GM12878 (cell line): ENCODE data around the gene EMX1. TPM values are rescaled to one million over a fixed set of nuclear protein-coding genes. Genes with fewer than 3 reads are reported as not detected.

Experiments used
- ASH2L ChIP-seq: fragments of 300-600, 200-600 bp; sonication (generic); IDR thresholded peaks from 2 replicates; pipeline ENCODE4 v1.6.1; 2017; ENCODE audit warnings: low read depth, mild to moderate bottlenecking, borderline replicate concordance
- ATF7 ChIP-seq: fragments of 450-650 bp; IDR thresholded peaks from 2 replicates; pipeline ENCODE4 v1.6.1; 2016; ENCODE audit warnings: low read depth, mild to moderate bottlenecking
- BRCA1 ChIP-seq: IDR thresholded peaks from 2 replicates; pipeline ENCODE4 v1.6.1; 2011; ENCODE audit warnings: low read depth, low read length, improper control_type of control experiment
- CBFB ChIP-seq: IDR thresholded peaks from 2 replicates; pipeline ENCODE4 v1.6.1; 2016; ENCODE audit warnings: antibody characterized with exemption, low read depth
- CHD1 ChIP-seq: IDR thresholded peaks from 2 replicates; pipeline ENCODE4 v1.6.1; 2012; ENCODE audit warnings: low read depth, low read length, improper control_type of control experiment
- CREB1 ChIP-seq: IDR thresholded peaks from 2 replicates; pipeline ENCODE4 v1.6.1; 2012; ENCODE audit warnings: low read depth, mild to moderate bottlenecking, inconsistent platforms
- DPF2 ChIP-seq: fragments of 450-650 bp; IDR thresholded peaks from 2 replicates; pipeline ENCODE4 v1.6.1; 2017; ENCODE audit warnings: mild to moderate bottlenecking
- ESRRA ChIP-seq: IDR thresholded peaks from 2 replicates; pipeline ENCODE4 v1.6.1; 2012; ENCODE audit warnings: mild to moderate bottlenecking, low read length, improper control_type of control experiment
- HDAC2 ChIP-seq: fragments of 200-600 bp; sonication (generic); IDR thresholded peaks from 2 replicates; pipeline ENCODE4 v1.6.1; 2017
- HDGF ChIP-seq: fragments of 450-650 bp; IDR thresholded peaks from 2 replicates; pipeline ENCODE4 v1.6.1; 2016; ENCODE audit warnings: antibody characterized with exemption
- KAT2A ChIP-seq: conservative IDR thresholded peaks from 2 replicates; pipeline ENCODE4 v1.6.1; 2011; ENCODE audit warnings: low read depth, low read length; ENCODE audit not compliant: control insufficient read depth
- MEF2B ChIP-seq: fragments of 450-650 bp; IDR thresholded peaks from 2 replicates; pipeline ENCODE4 v1.6.1; 2018; ENCODE audit warnings: mild to moderate bottlenecking, moderate library complexity; ENCODE audit not compliant: partially characterized antibody, poor library complexity, severe bottlenecking
- MXI1 ChIP-seq: fragments of 150-350 bp; IDR thresholded peaks from 2 replicates; pipeline ENCODE4 v1.6.1; 2011; ENCODE audit warnings: low read depth, mild to moderate bottlenecking, inconsistent platforms, low read length, improper control_type of control experiment
- PAX5 ChIP-seq: IDR thresholded peaks from 2 replicates; pipeline ENCODE4 v1.6.1; 2011; ENCODE audit warnings: low read depth, low read length, borderline replicate concordance
- PML ChIP-seq: IDR thresholded peaks from 2 replicates; pipeline ENCODE4 v1.6.1; 2012; ENCODE audit warnings: low read length, inconsistent platforms
- SMARCA5 ChIP-seq: fragments of 450-650 bp; IDR thresholded peaks from 2 replicates; pipeline ENCODE4 v1.6.1; 2017; ENCODE audit warnings: mild to moderate bottlenecking
- SMC3 ChIP-seq: IDR thresholded peaks from 2 replicates; pipeline ENCODE4 v1.6.1; 2011; ENCODE audit warnings: low read length, improper control_type of control experiment, borderline replicate concordance
- SREBF1 ChIP-seq: IDR thresholded peaks from 2 replicates; pipeline ENCODE4 v1.6.1; 2012; ENCODE audit warnings: mild to moderate bottlenecking, low read length
- ZNF217 ChIP-seq: fragments of 450-650 bp; IDR thresholded peaks from 2 replicates; pipeline ENCODE4 v1.6.1; 2017; ENCODE audit warnings: antibody characterized with exemption, mild to moderate bottlenecking
- polyA plus RNA-seq, 11 experiments: library from polyadenylated mRNA; depleted of rRNA in 4 of 11; unstranded in 6 of 11; stranded (reverse) in 5 of 11; fragments of >200 nt; fragmentation: Nextera tagmentation in 4 of 11; fragmentation: Illumina TruSeq in 1 of 11; extraction: Ambion mirVana in 4 of 11; extraction: Trizol in 1 of 11; gene quantifications; 1 replicate in 1 of 11; 2 replicates in 10 of 11; pipeline versions ENCODE4 v1.2.1 to v1.2.3, GENCODE V29; 2011 to 2016; ENCODE audit warnings: inconsistent platforms in 2 of 11, missing spikeins in 2 of 11, low read depth in 1 of 11
- total RNA-seq, 4 experiments: library from RNA; depleted of rRNA in 3 of 4; stranded (reverse); fragments of >200 nt in 3 of 4; fragmentation: Illumina TruSeq in 1 of 4; extraction: Trizol in 1 of 4; gene quantifications; 2 replicates each; pipeline versions ENCODE4 v1.2.1 to v1.2.3, GENCODE V29; 2013 to 2021
- TF ChIP-seq, protein P1 (sequence below): fragments of 450-650 bp; IDR thresholded peaks from 2 replicates; pipeline ENCODE4 v1.6.1; 2016; ENCODE audit warnings: mild to moderate bottlenecking
- TF ChIP-seq, protein P2 (sequence below): IDR thresholded peaks from 2 replicates; pipeline ENCODE4 v1.6.1; 2011; ENCODE audit warnings: mild to moderate bottlenecking, low read depth, low read length, moderate library complexity; ENCODE audit not compliant: insufficient replicate concordance
- TF ChIP-seq, protein P3 (sequence below): fragments of 450-650 bp; IDR thresholded peaks from 2 replicates; pipeline ENCODE4 v1.6.1; 2017; ENCODE audit warnings: mild to moderate bottlenecking, moderate library complexity
- TF ChIP-seq, protein P4 (sequence below): fragments of 450-650 bp; IDR thresholded peaks from 2 replicates; pipeline ENCODE4 v1.6.1; 2018; ENCODE audit warnings: borderline replicate concordance, mild to moderate bottlenecking; ENCODE audit not compliant: partially characterized antibody

Gene EMX1
- total and polyA plus RNA-seq, 10 of the 15 experiments (the other 5 are each of a cell fraction or from before 2014, with no cell fraction given) = 0.07 to 5.1 (median 1.2) TPM; not detected in 1

DNA sequence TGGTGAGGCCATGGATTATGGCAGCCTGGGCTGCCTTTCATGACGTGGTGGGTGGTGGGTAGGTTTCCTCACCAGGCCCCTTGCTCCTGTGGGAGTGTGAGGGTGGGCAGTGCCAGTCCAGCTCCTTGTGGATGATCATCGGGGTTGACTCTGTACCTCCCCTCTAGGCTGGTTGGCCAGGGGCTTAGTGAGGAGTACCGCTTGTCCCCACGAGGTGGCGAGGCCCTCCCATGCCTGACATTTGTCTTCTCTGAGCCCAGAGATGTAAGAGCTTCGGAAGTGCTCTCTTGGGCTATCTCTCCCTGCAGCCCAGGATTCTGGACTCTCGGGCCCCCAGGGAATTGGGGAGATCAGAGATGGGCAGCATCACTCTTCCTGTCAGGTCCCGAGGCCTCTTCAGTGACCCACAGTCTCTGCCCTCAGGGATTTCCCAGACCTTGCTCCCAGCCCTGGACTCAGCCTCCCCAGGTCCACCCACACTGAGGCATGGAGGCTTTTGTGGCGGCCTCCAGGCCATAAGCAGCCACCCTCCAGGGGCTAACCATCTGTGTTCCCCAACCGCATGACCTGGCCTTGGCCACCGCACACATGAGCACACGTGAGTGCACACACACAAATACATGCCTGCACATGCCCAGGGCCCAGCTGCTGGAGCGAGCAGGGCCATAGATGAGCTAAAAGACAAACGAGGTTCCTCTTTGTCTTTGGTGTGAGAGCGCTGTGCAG is 23.6 kb upstream of the EMX1 start (continued):
- TF ChIP-seq, protein P1, sequence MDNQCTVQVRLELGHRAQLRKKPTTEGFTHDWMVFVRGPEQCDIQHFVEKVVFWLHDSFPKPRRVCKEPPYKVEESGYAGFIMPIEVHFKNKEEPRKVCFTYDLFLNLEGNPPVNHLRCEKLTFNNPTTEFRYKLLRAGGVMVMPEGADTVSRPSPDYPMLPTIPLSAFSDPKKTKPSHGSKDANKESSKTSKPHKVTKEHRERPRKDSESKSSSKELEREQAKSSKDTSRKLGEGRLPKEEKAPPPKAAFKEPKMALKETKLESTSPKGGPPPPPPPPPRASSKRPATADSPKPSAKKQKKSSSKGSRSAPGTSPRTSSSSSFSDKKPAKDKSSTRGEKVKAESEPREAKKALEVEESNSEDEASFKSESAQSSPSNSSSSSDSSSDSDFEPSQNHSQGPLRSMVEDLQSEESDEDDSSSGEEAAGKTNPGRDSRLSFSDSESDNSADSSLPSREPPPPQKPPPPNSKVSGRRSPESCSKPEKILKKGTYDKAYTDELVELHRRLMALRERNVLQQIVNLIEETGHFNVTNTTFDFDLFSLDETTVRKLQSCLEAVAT = peak; percentile 63; the same call in 1 of the 2 replicates
- no peak for TF ChIP-seq ASH2L
- TF ChIP-seq SMC3 = peak; percentile 77
- TF ChIP-seq SMARCA5 = peak; percentile 66; the same call in 1 of the 2 replicates
- no peak for TF ChIP-seq HDGF
- no peak for TF ChIP-seq ZNF217
- no peak for TF ChIP-seq CREB1
- peak; percentile 90; the same call in 1 of the 2 replicates for TF ChIP-seq CHD1
- peak; percentile 88 for TF ChIP-seq PAX5
- TF ChIP-seq KAT2A = no peak
- TF ChIP-seq ESRRA = no peak
- TF ChIP-seq PML = no peak
- no peak for TF ChIP-seq BRCA1
- TF ChIP-seq, protein P2, sequence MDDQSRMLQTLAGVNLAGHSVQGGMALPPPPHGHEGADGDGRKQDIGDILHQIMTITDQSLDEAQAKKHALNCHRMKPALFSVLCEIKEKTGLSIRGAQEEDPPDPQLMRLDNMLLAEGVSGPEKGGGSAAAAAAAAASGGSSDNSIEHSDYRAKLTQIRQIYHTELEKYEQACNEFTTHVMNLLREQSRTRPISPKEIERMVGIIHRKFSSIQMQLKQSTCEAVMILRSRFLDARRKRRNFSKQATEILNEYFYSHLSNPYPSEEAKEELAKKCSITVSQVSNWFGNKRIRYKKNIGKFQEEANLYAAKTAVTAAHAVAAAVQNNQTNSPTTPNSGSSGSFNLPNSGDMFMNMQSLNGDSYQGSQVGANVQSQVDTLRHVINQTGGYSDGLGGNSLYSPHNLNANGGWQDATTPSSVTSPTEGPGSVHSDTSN = no peak
- TF ChIP-seq HDAC2 = no peak
- peak; percentile 58 for TF ChIP-seq ATF7
- TF ChIP-seq CBFB = peak; percentile 81; the same call in 1 of the 2 replicates
- TF ChIP-seq, protein P3, sequence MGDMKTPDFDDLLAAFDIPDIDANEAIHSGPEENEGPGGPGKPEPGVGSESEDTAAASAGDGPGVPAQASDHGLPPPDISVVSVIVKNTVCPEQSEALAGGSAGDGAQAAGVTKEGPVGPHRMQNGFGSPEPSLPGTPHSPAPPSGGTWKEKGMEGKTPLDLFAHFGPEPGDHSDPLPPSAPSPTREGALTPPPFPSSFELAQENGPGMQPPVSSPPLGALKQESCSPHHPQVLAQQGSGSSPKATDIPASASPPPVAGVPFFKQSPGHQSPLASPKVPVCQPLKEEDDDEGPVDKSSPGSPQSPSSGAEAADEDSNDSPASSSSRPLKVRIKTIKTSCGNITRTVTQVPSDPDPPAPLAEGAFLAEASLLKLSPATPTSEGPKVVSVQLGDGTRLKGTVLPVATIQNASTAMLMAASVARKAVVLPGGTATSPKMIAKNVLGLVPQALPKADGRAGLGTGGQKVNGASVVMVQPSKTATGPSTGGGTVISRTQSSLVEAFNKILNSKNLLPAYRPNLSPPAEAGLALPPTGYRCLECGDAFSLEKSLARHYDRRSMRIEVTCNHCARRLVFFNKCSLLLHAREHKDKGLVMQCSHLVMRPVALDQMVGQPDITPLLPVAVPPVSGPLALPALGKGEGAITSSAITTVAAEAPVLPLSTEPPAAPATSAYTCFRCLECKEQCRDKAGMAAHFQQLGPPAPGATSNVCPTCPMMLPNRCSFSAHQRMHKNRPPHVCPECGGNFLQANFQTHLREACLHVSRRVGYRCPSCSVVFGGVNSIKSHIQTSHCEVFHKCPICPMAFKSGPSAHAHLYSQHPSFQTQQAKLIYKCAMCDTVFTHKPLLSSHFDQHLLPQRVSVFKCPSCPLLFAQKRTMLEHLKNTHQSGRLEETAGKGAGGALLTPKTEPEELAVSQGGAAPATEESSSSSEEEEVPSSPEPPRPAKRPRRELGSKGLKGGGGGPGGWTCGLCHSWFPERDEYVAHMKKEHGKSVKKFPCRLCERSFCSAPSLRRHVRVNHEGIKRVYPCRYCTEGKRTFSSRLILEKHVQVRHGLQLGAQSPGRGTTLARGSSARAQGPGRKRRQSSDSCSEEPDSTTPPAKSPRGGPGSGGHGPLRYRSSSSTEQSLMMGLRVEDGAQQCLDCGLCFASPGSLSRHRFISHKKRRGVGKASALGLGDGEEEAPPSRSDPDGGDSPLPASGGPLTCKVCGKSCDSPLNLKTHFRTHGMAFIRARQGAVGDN = no peak; the same call in 1 of the 2 replicates
- peak; percentile 84 for TF ChIP-seq MEF2B
- TF ChIP-seq MXI1 = no peak
- peak; percentile 90 for TF ChIP-seq DPF2
- no peak for TF ChIP-seq SREBF1
- TF ChIP-seq, protein P4, sequence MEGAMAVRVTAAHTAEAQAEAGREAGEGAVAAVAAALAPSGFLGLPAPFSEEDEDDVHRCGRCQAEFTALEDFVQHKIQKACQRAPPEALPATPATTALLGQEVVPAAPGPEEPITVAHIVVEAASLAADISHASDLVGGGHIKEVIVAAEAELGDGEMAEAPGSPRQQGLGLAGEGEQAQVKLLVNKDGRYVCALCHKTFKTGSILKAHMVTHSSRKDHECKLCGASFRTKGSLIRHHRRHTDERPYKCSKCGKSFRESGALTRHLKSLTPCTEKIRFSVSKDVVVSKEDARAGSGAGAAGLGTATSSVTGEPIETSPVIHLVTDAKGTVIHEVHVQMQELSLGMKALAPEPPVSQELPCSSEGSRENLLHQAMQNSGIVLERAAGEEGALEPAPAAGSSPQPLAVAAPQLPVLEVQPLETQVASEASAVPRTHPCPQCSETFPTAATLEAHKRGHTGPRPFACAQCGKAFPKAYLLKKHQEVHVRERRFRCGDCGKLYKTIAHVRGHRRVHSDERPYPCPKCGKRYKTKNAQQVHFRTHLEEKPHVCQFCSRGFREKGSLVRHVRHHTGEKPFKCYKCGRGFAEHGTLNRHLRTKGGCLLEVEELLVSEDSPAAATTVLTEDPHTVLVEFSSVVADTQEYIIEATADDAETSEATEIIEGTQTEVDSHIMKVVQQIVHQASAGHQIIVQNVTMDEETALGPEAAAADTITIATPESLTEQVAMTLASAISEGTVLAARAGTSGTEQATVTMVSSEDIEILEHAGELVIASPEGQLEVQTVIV = no peak
